ENCODE measurements around the gene ABL2. TPM values are rescaled to one million over a fixed set of nuclear protein-coding genes. Genes with fewer than 3 reads are reported as not detected.
A peak's percentile ranks its signal among the peaks of the same experiment; 100 is the strongest.

The ABL2 gene
- polyA plus RNA-seq, 6 donors from 2014 or later, result 0.79 to 3.4 (median 2.5) TPM; not detected in 1

- Mint-ChIP-seq H3K4me1 (peaks cover 0 to 5% (median 0%) of the 10 kb centered on the region in 3 donors), H3K4me3 (no peak overlapping the region), H3K27ac (no peak overlapping the region), H3K9me3 (peaks cover 0 to 9% (median 0%) of the 10 kb centered on the region in 7 donors), H3K36me3 (peaks cover 28 to 33% of the 10 kb centered on the region in 2 donors), H3K27me3 (no peaks in the 10 kb centered on the region)
- DNase-seq, result no peak
- no peak for ATAC-seq (ENCODE audit: low read depth in 2 of 2)
Observed at GRCh38 chr1:179055937-179056336, 173.5 kb downstream of the ABL2 start.

DNA sequence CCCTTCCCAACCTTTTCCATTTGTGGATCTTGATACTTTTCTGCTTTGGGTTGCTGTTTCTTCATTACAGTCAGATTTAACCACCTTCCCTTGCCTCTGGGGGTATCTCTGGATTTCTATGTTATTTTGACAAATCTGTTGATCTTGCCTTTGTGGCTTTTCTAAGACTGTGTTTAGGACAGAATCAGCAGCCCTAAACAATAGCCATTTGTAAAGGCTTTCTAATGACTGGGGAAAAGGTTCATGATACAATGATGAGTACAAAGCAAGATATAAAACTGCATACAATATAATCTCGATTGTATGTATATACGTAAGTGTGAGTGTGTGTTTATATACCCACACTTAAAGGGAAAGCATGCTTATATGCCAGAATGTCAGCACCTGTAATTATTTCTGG is 176.0 kb downstream of the ABL2 start:
- DNase-seq (no peak), ATAC-seq (ENCODE audit: low read depth in 2 of 2) (no peak)
- H3K4me3 Mint-ChIP-seq, result no peak overlapping the region
- peaks cover 22 to 29% of the 10 kb centered on the region in 2 donors for H3K36me3 Mint-ChIP-seq
- no peaks in the 10 kb centered on the region for H3K27me3 Mint-ChIP-seq
- peaks cover 0 to 1% (median under 1%) of the 10 kb centered on the region in 3 donors for H3K4me1 Mint-ChIP-seq
- peaks cover 0 to 9% (median 0%) of the 10 kb centered on the region in 7 donors for H3K9me3 Mint-ChIP-seq
- peak overlapping the region in 2 of 6 donors; percentile 4 to 53 for H3K27ac Mint-ChIP-seq

- Mint-ChIP-seq H3K4me1 (peaks cover 0 to 5% (median 0%) of the 10 kb centered on the region in 3 donors), H3K9me3 (peaks cover 0 to 9% (median 0%) of the 10 kb centered on the region in 7 donors), H3K36me3 (peaks cover 19 to 25% of the 10 kb centered on the region in 2 donors), H3K27ac (peak overlapping the region in 1 of 6 donors; percentile 73), H3K27me3 (no peaks in the 10 kb centered on the region), H3K4me3 (no peak overlapping the region)
- ATAC-seq (ENCODE audit: low read depth in 2 of 2) (no peak), DNase-seq (no peak)
Observed at GRCh38 chr1:179052776-179053175, 176.7 kb downstream of the ABL2 start.

Other genes starting within 250 kb of the ABL2 start
- gene FAM20B, start 203.8 kb downstream of the ABL2 start, polyA plus RNA-seq (ENCODE audit: low read depth in 6 of 6), result 10 to 100 TPM in 2 of 6 donors, 1 to 10 TPM in 4; 6.2 to 13.2 (median 8.6) TPM
- gene TOR3A, start 147.6 kb downstream of the ABL2 start, polyA plus RNA-seq (ENCODE audit: low read depth in 6 of 6), result 10 to 100 TPM; 54.6 to 75.3 (median 59.3) TPM
- 10 to 100 TPM; 28.0 to 56.8 (median 39.5) TPM for gene SOAT1, start 64.1 kb upstream of the ABL2 start, polyA plus RNA-seq (ENCODE audit: low read depth in 6 of 6)
- gene AXDND1, start 136.3 kb upstream of the ABL2 start, polyA plus RNA-seq (ENCODE audit: low read depth in 6 of 6), result under 1 TPM in 1 of 6 donors, not detected in 5; 0.08 TPM